Choroid plexus epithelial cell (primary cell): ENCODE measurements around the gene RAC3.

ENCODE experiments used
- DNase-seq: peaks from one replicate; pipeline ENCODE4 v3.0.0-alpha.2; 2010; ENCODE audit warnings: low read depth
- H3K4me3 ChIP-seq: 2 replicates; pipeline ENCODE4 v1.5.1; 2011; ENCODE audit warnings: low read depth, mild to moderate bottlenecking, control low read depth, low read length, moderate library complexity
- CTCF ChIP-seq: conservative IDR thresholded peaks from 2 replicates; pipeline ENCODE4 v1.5.1; 2011; ENCODE audit warnings: low read depth, mild to moderate bottlenecking, control low read depth, inconsistent platforms, low read length, moderate library complexity

The RAC3 gene

GRCh38 chr17:82017612-82018151 is 13.8 kb upstream of the RAC3 start:
- no peak for TF ChIP-seq CTCF
- H3K4me3 ChIP-seq = no peak overlapping the region
- DNase-seq = no peak

- H3K4me3 ChIP-seq = no peak overlapping the region
- no peak for TF ChIP-seq CTCF
- DNase-seq = no peak
These were observed 13.1 kb upstream of the RAC3 start for GRCh38 chr17:82018152-82018988.

- no peak overlapping the region for H3K4me3 ChIP-seq
- TF ChIP-seq CTCF = no peak
- DNase-seq = no peak
These were observed 12.3 kb upstream of the RAC3 start for GRCh38 chr17:82018989-82019689.

- peak; percentile 78 for TF ChIP-seq CTCF
- no peak overlapping the region for H3K4me3 ChIP-seq
- DNase-seq = no peak
These were observed 11.5 kb upstream of the RAC3 start for GRCh38 chr17:82019690-82020571.

- DNase-seq = no peak
- H3K4me3 ChIP-seq = no peak overlapping the region
- TF ChIP-seq CTCF = no peak
These were observed 10.8 kb upstream of the RAC3 start for GRCh38 chr17:82020572-82021106.

GRCh38 chr17:82021107-82021899 is 10.2 kb upstream of the RAC3 start:
- DNase-seq = peak; percentile 77
- peak; percentile 81 for TF ChIP-seq CTCF
- H3K4me3 ChIP-seq = peak overlapping the region; percentile 21
